Ectodermal cell (in vitro differentiated cells): Measurements from ENCODE around the gene FITM1.

Source experiments
- H3K27ac ChIP-seq: 2 replicates; pipeline ENCODE4 v1.7.0; 2013; ENCODE audit warnings: mild to moderate bottlenecking, low read depth, low read length; ENCODE audit not compliant: insufficient read depth, poor library complexity, severe bottlenecking
- H3K27me3 ChIP-seq: 2 replicates; pipeline ENCODE4 v1.7.0; 2013; ENCODE audit warnings: mild to moderate bottlenecking, low read length; ENCODE audit not compliant: insufficient read depth, control insufficient read depth, poor library complexity, severe bottlenecking
- H3K36me3 ChIP-seq: one replicate; pipeline ENCODE4 v1.7.0; 2013; ENCODE audit warnings: low read length; ENCODE audit not compliant: control insufficient read depth, insufficient read depth
- H3K4me1 ChIP-seq: one replicate; pipeline ENCODE4 v1.7.0; 2013; ENCODE audit warnings: low read length; ENCODE audit not compliant: control insufficient read depth, insufficient read depth
- H3K4me3 ChIP-seq: 2 replicates; pipeline ENCODE4 v1.7.0; 2013; ENCODE audit warnings: low read depth, low read length, control low read depth; ENCODE audit not compliant: insufficient read depth
- H3K9me3 ChIP-seq: 2 replicates; pipeline ENCODE4 v1.7.0; 2013; ENCODE audit warnings: mild to moderate bottlenecking, low read length, moderate library complexity; ENCODE audit not compliant: control insufficient read depth
- WGBS, 2 experiments: methylation state at CpG; one replicate each; pipeline ENCODE4 v1.1.7; 2013; ENCODE audit warnings: missing lambda C conversion rate in 2 of 2; 5-methylcytosine and 5-hydroxymethylcytosine counted together

The FITM1 gene

DNA sequence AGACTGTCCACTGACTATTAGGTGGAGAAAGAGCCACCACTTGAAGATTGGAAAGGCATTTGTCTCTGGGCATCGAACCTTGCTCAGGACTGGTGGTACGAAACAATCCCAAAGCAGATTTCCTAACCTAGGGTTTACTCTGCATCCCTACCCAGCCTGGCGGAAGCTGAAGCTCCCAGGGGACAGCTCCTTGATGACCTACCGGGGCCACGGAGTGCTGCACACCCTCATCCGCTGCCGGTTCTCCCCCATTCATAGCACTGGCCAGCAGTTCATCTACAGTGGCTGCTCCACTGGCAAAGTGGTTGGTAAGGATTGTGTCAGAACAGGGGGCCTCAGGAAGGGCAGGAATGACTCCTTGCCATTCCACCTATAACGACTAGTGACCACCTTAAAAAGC lies 9.2 kb upstream of the FITM1 start:
- whole genome bisulfite sequencing, 2 experiments = 93% methylated on average over 8 of the region's 8 CpGs
- H3K4me3 ChIP-seq = no peak overlapping the region
- peaks cover 38% of the 10 kb centered on the region for H3K36me3 ChIP-seq
- H3K4me1 ChIP-seq = no peaks in the 10 kb centered on the region
- H3K27me3 ChIP-seq = no peaks in the 10 kb centered on the region
- H3K9me3 ChIP-seq = no peaks in the 10 kb centered on the region
- no peak overlapping the region for H3K27ac ChIP-seq

DNA sequence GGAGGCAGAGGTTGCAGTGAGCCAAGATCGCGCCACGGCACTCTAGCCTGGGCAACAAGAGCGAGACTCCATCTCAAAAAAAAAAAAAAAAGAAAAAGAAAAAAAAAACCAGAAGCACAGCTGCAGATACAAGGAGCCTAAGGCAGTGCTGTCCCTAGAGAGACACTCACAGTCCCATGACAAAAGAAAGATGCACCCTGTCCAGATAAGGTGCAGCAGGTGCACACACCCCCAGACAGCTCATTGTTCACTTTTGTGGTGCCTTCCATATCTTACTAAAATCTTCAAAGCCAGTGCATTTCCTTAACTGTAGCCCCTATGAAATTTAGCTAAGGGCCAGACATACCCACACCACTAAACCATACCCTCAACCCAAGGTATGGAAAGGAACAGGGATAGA lies 8.0 kb upstream of the FITM1 start:
- WGBS, 2 experiments = 90 to 97% methylated on average over 4 of the region's 4 CpGs
- Histone ChIP-seq H3K36me3 (peaks cover 33% of the 10 kb centered on the region), H3K9me3 (no peaks in the 10 kb centered on the region), H3K4me1 (no peaks in the 10 kb centered on the region), H3K27me3 (no peaks in the 10 kb centered on the region), H3K4me3 (no peak overlapping the region), H3K27ac (no peak overlapping the region)

- Histone ChIP-seq H3K36me3 (peaks cover 29% of the 10 kb centered on the region), H3K27me3 (no peaks in the 10 kb centered on the region), H3K4me3 (no peak overlapping the region), H3K27ac (no peak overlapping the region), H3K9me3 (no peaks in the 10 kb centered on the region), H3K4me1 (no peaks in the 10 kb centered on the region)
- WGBS, 2 experiments = 94 to 96% methylated on average over 8 of the region's 8 CpGs
Observed at GRCh38 chr14:24122898-24123297, 7.6 kb upstream of the FITM1 start.

DNA sequence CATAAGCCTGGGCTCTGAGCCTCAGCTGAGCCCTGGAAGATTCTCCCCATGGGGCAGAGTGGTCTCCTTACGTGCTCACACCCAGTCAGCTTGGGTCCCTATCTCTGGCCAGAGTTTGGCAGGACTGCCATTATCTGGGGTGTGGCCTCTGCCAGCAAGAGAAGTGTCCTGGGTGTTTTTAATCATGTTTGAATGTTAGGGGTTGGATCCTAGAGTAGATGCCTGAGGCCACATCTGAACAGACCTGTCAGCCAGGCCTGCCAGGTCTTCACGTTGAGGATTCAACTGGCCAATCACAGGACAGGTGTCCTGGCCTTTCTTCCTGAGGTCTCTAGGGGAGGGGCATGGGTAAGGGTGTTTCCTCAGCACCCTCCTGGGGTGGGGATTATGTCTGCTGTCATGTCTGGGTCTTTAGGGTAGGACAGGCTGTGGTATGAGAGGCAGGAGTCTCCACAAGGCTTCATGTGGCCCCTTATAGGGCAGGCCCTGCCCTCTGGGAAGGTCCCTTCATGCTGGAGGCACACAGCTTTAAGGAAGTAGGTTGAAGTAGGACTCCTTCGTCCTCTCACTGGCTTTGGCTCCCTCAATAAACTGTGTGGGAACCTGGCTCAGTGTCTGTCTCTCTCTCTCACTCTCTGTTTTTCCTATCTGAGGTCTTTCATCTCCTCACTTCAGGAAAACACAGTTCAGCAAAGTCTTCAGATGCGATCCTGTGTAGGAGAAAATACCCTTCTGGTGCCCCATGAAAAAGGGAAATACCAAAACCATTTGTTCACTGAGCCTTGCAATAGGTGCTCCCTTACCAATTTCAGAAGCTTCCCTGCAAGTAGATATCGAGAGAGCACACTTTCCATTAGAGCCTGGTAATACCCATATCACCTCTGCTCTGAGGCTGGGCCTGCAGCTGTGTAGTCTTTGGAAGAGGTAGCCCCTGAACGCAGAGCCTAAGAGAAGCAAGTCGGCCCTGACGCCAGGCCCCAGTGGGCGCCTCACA lies 6.7 kb upstream of the FITM1 start:
- H3K36me3 ChIP-seq = peaks cover 22% of the 10 kb centered on the region
- H3K4me3 ChIP-seq = no peak overlapping the region
- no peak overlapping the region for H3K27ac ChIP-seq
- no peaks in the 10 kb centered on the region for H3K9me3 ChIP-seq
- H3K4me1 ChIP-seq = no peaks in the 10 kb centered on the region
- WGBS, 2 experiments = 89 to 93% methylated on average over 9 of the region's 9 CpGs
- no peaks in the 10 kb centered on the region for H3K27me3 ChIP-seq

GRCh38 chr14:24126939-24127338 lies 3.5 kb upstream of the FITM1 start:
- H3K4me3 ChIP-seq = no peak overlapping the region
- H3K27ac ChIP-seq = no peak overlapping the region
- no peaks in the 10 kb centered on the region for H3K9me3 ChIP-seq
- H3K4me1 ChIP-seq = no peaks in the 10 kb centered on the region
- H3K36me3 ChIP-seq = peaks cover 6% of the 10 kb centered on the region
- H3K27me3 ChIP-seq = no peaks in the 10 kb centered on the region

GRCh38 chr14:24127673-24128072 lies 2.8 kb upstream of the FITM1 start:
- Histone ChIP-seq H3K4me1 (no peaks in the 10 kb centered on the region), H3K27me3 (no peaks in the 10 kb centered on the region), H3K9me3 (no peaks in the 10 kb centered on the region), H3K4me3 (no peak overlapping the region), H3K27ac (no peak overlapping the region), H3K36me3 (peaks cover 2% of the 10 kb centered on the region)
- 95% methylated on average over 2 of the region's 2 CpGs for WGBS, 2 experiments

DNA sequence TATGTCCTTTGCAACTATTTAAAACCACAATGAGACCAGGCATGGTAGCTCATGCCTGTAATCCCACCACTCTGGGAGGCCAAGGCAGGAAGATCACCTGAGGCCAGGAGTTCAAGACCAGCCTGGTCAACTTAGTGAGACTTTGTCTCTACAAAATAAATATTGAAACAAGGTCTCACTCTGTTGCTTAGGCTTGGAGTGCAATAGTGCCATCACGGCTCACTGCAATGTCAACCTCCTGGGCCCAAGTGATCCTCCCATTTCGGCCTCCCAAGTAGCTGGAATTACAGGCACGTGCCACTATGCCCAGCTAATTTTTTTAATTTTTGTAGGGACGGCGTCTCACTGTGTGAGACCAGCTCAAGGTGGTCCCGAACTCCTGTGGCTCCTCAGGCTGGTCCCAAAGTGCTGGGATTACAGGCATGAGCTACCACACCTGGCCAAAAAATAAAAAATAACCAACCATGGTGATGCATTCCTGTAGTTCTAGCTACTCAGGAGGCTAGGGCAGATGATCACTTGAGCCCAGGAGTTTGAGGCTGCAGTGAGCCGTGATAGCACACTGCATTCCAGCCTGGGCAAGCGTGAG lies 955 bp upstream of the FITM1 start:
- H3K27me3 ChIP-seq = no peaks in the 10 kb centered on the region
- H3K4me1 ChIP-seq = no peaks in the 10 kb centered on the region
- no peak overlapping the region for H3K27ac ChIP-seq
- H3K4me3 ChIP-seq = no peak overlapping the region
- no peaks in the 10 kb centered on the region for H3K9me3 ChIP-seq
- H3K36me3 ChIP-seq = no peaks in the 10 kb centered on the region
- WGBS, 2 experiments = 88 to 94% methylated on average over 8 of the region's 8 CpGs

- WGBS, 2 experiments = 88 to 89% methylated on average over 7 of the region's 7 CpGs
- Histone ChIP-seq H3K27ac (no peak overlapping the region), H3K9me3 (no peaks in the 10 kb centered on the region), H3K36me3 (no peaks in the 10 kb centered on the region), H3K27me3 (peaks cover 5% of the 10 kb centered on the region), H3K4me3 (no peak overlapping the region), H3K4me1 (no peaks in the 10 kb centered on the region)
Observed at GRCh38 chr14:24130717-24131548, 474 bp downstream of the FITM1 start.

DNA sequence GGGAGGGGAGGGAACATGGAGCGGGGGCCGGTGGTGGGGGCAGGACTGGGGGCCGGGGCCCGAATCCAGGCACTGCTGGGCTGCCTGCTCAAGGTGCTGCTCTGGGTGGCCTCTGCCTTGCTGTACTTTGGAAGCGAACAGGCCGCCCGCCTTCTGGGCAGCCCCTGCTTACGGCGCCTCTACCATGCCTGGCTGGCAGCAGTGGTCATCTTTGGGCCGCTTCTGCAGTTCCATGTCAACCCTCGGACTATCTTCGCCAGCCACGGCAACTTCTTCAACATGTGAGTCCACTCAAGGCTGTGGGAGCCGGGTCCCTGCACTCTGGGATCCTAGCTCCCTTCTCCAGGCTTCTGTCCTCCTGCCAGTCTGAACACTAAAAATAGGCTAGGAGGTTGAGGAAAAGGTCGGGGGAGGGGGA lies 1.1 kb downstream of the FITM1 start:
- no peak overlapping the region for H3K27ac ChIP-seq
- H3K4me3 ChIP-seq = no peak overlapping the region
- H3K36me3 ChIP-seq = no peaks in the 10 kb centered on the region
- WGBS, 2 experiments = 93 to 94% methylated on average over 15 of the region's 15 CpGs
- no peaks in the 10 kb centered on the region for H3K4me1 ChIP-seq
- peaks cover 5% of the 10 kb centered on the region for H3K27me3 ChIP-seq
- no peaks in the 10 kb centered on the region for H3K9me3 ChIP-seq
